GM12891 (cell line): ENCODE results near the gene EIF2D.

Experiments used
- DNase-seq: peaks from one replicate; pipeline ENCODE4 v3.0.0; 2011; ENCODE audit warnings: low spot score; ENCODE audit not compliant: insufficient read length
- FAIRE-seq: peaks from 2 replicates; lab custom pipeline; 2011; peaks lifted over from hg19 to GRCh38; lab: Jason Lieb, UNC
- PAX5 ChIP-seq: IDR thresholded peaks from 2 replicates; pipeline ENCODE4 v1.6.1; 2011; ENCODE audit warnings: low read length, moderate library complexity, mild to moderate bottlenecking; ENCODE audit not compliant: insufficient read depth, severe bottlenecking
- POLR2A ChIP-seq: IDR thresholded peaks from 2 replicates; pipeline ENCODE4 v1.6.1; 2011; ENCODE audit warnings: low read depth, low read length, control low read depth
- POLR2AphosphoS5 ChIP-seq: IDR thresholded peaks from 2 replicates; pipeline ENCODE4 v1.6.1; 2011; ENCODE audit warnings: low read depth, low read length, control low read depth
- POU2F2 ChIP-seq: IDR thresholded peaks from 2 replicates; pipeline ENCODE4 v1.6.1; 2011; ENCODE audit warnings: low read depth, mild to moderate bottlenecking, control low read depth, low read length, moderate library complexity
- SPI1 ChIP-seq: IDR thresholded peaks from 2 replicates; pipeline ENCODE4 v1.6.1; 2011; ENCODE audit warnings: low read depth, low read length, control low read depth
- TAF1 ChIP-seq: IDR thresholded peaks from 2 replicates; pipeline ENCODE4 v1.6.1; 2011; ENCODE audit warnings: low read depth, low read length, control low read depth

The EIF2D gene

DNA sequence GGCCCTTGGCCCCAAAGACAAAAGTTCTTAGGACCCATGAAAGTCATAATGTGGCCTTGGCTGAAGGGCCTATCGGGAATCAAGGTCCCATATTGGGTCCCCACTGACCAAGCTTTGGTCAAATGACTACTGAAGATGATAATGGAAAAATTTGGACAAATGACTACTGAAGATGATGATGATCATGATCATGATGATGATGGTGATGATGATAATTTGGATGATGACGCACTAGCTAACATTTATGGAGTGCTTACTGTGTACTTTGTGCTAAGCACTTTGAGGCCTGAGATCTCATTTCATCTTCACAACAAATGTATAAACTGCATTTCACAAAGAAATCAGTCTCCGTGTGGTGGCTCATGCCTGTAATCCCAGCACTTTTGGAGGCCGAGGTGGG is 39.4 kb downstream of the EIF2D start:
- FAIRE-seq: no peak
- TF ChIP-seq POLR2A (no peak), POLR2AphosphoS5 (no peak), POU2F2 (no peak), PAX5 (no peak), TAF1 (no peak), SPI1 (no peak)
- DNase-seq: no peak

DNA sequence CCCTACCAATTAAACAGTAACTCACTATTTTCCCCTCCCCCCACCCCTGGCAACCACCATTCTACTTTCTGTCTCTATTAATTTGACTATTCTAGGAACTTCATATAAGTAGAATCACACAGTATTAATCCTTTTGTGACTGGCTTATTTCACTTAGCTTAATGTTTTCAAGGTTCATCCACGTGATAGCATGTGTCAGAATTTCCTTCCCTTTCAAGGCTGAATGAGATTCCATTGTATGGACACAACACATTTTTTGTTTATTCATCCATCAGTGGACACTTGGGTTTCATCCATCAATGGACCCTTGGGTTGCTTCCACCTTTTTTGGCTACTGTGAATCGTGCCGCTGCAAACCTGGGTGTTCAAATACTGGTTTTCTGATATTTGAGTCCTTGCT is 41.7 kb downstream of the EIF2D start:
- TF ChIP-seq POU2F2 (no peak), TAF1 (no peak), PAX5 (no peak), POLR2AphosphoS5 (no peak), POLR2A (no peak), SPI1 (no peak)
- no peak for DNase-seq
- FAIRE-seq: no peak

DNA sequence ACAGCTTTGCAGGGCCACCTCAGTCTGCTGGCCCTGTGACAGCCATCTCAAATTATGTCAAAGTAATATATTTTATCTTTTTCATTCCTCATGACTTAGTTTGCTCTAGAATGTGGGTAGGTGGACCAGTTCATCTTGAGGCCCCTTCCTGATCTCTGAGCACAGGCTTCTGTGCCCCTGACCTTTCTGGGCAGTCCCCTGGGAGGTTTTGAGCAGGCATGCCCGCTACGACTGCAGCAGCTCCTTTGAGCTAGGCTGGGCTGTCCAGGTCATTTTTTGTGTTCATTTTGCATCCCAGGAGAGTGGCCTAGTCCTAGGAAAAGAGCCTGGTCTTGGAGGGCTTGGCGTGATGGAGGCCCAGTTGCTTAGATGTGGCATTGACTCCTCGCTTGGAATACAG is 42.7 kb downstream of the EIF2D start:
- DNase-seq (no peak), FAIRE-seq (no peak)
- TF ChIP-seq TAF1 (no peak), SPI1 (no peak), POLR2AphosphoS5 (no peak), POLR2A (no peak), PAX5 (no peak), POU2F2 (no peak)

DNA sequence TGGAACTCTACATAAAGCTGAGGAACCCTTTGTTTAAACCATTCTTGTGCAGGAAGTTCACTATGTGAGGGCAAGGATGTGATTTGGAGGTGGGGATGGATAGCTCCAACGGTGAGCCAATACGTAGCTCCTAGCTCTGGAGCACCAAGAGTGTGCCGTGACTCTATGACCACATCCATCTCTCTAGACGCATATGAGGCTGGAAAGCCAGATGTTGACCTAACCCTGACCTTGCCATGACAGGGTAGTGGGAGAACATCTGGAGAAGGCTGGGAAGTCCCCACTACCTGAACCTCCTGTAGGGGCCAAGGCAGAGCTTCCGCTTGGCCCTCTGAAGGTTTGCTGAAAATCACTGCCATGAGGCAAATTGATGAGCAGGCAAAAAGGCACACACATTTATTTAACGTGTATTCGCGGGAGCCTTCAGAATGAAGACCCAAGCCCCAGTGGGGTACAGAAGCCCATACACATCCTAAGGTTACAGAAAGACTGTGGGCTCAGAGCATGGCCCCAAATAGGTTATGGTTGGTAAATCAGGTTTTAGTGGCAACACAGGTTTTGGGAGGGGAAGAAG is 43.4 kb downstream of the EIF2D start:
- DNase-seq: no peak
- no peak for FAIRE-seq

DNA sequence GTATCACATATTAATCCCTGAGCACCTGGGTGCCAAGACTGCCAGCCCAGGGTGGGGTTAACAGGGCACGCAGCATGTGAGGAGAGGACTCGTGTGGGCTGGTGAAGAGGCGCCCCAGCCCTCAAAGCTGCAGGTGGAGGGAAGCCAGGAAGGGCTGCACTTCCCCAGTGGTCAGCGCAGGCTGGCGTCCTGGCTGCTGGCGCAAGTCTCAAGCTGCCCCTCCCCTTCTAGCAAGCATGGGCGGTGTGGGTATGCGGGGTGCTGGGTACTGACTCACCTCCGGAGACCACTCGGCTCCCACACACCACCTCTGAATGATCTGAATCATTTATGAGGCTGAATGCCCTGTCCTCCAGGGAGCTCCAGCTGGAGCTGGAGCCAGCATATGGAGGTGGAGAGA is 44.0 kb downstream of the EIF2D start:
- FAIRE-seq: no peak
- no peak for DNase-seq
- TF ChIP-seq SPI1 (no peak), POLR2A (no peak), TAF1 (no peak), POLR2AphosphoS5 (no peak), POU2F2 (no peak)

More for the DNA sequence above, 43.4 kb downstream of the EIF2D start:
- TF ChIP-seq POLR2A: no peak
- TF ChIP-seq POU2F2: no peak
- TF ChIP-seq TAF1: no peak
- TF ChIP-seq POLR2AphosphoS5: no peak
- no peak for TF ChIP-seq SPI1
- TF ChIP-seq PAX5: no peak

DNA sequence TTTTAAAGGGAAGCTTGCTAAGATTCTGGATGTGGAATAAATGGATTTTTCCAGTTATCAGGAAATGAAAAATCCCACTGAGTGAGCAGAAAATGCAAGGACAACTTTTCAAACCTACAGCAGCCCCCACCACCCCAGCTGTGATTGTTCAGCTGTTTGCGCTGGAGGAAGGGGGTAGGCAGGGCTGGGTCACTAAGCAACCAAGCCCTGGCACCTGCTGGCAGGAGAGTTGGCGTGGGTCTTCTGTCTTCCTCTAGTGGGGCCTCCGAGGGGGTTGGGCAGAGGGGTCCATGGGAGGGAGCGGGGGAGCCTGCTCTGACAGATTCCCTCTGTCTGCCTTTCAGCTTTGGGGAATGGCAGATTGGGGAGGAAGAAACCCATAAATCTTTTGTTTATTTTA is 45.3 kb downstream of the EIF2D start:
- TF ChIP-seq POLR2A (no peak), POU2F2 (no peak), SPI1 (no peak), PAX5 (no peak), TAF1 (no peak), POLR2AphosphoS5 (no peak)
- DNase-seq: no peak
- no peak for FAIRE-seq

DNA sequence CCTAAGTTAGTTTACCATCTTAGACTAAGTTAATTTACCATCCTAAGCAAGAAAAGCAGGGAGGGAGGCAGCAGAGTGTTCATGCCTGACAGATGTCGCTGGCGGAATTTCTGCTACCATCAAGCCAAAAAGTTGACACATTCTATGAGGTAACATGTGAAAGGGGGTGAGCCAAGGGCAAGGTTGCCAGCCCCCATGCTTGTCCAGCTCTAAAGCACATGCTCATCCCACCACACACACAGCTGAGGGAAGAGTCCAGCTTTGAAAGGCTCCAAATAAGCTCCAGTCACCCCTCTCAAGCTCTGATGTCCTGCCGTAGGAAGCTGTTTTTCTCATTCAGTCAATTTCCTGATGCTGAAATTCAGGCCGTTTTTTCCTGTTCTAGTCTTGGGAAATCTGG is 46.3 kb downstream of the EIF2D start:
- DNase-seq (no peak), FAIRE-seq (no peak)
- TF ChIP-seq SPI1 (no peak), POU2F2 (no peak), PAX5 (no peak), POLR2AphosphoS5 (no peak), POLR2A (no peak), TAF1 (no peak)

DNA sequence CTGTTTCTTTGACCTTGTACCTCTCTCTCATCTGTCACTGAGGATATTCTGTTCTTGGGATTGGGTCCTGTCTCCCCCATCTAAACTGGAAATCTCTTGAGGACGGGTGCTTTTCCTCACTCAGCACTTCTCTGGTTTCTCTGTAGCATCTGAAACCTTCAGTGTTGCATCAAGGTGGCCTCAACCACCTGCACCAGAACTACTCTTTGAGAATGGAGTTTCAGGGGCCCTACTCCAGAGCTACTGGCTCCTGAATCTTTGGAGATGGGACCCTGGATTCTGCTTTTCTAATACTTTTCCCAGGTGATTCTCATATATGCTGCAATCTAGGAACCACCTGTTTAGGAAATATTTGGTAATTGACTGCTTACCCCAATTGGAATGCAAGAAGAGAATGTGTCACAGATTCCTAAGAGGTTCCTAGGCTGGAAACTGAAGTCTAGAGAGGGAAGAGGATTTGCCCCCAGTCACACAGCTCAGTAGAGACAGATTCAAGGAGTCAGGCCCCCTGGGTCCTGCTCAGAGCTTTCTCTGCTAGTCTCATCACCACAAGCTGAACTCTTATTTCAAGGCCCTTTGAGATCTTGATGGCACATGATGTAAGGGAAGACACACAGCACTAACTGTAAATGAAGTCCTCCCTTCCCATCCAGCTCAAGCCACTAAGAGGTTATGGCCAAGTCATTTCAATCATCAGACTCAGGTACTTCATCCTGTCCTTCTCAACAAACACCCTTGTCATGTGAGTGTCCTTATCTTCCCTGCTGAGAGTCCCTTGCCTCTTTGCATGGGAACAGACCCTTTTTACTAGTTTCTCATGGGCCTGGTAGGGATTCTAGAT is 48.7 kb downstream of the EIF2D start:
- no peak for TF ChIP-seq POLR2AphosphoS5
- no peak for TF ChIP-seq SPI1
- no peak for TF ChIP-seq POLR2A
- TF ChIP-seq POU2F2: no peak
- no peak for TF ChIP-seq PAX5
- no peak for TF ChIP-seq TAF1
- FAIRE-seq (no peak), DNase-seq (no peak)

DNA sequence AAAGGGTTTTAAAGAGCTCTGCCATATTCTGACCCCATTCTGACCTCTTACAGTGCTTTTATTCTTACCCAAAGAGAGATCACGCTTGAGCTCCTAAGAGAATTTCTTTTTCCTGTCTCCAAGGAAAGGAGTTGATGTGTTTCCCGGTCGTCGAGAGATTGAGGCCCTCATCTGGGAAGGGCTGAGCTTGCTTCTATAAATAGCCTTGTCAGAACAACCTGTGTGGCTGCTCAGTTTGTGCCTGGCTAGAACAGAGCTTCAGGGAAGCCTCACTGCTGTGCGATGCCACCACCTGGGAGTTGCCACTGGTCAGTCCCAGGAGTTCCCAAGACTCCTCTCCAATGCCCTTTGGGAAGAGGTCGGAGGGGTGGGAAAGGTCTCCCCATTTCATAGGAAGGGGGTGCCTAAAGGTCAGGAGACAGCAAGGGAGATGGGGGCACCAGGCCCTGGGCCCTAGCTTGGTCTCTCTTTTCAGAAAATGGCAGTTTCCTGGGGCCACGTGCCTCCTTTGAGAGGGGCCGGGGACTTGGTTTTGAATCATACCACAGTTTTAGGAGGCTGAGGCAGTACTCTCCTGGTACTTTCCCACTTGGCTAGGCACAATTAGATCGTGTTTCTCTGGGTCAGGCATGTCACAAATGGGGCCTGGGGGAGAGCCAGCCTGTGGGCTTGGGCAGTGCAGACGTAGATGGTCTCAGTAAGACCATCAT is 52.1 kb downstream of the EIF2D start:
- TF ChIP-seq SPI1 (no peak), PAX5 (no peak), POLR2AphosphoS5 (no peak), POLR2A (no peak)
- DNase-seq (no peak), FAIRE-seq (no peak)

DNA sequence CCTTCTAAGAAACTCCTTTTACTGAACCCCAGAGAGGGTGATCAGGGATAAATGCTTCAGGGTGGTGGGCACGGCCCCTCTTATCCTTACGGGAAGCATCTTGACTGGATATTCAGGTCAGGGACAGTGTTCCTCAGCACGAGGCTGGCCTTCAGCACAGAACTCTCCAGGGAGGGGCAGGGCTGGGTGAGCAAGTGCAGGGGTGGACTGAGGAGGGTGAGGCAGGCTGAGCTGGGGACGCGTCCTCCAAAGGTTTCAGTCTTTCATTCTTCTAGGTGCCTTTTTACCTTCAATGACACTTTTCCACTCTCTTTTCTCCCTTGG is 52.6 kb downstream of the EIF2D start:
- DNase-seq: no peak
- no peak for TF ChIP-seq POU2F2
- TF ChIP-seq POLR2AphosphoS5: no peak
- no peak for TF ChIP-seq PAX5
- no peak for TF ChIP-seq SPI1
- TF ChIP-seq TAF1: no peak
- TF ChIP-seq POLR2A: no peak
- no peak for FAIRE-seq
